ENCODE results near the gene UTP3.
"Not testable (repeated sequence)": the region's sequence is repeated elsewhere in the genome, so short reads cannot be mapped to it uniquely, and the experiment has no call there.

Gene UTP3

DNA sequence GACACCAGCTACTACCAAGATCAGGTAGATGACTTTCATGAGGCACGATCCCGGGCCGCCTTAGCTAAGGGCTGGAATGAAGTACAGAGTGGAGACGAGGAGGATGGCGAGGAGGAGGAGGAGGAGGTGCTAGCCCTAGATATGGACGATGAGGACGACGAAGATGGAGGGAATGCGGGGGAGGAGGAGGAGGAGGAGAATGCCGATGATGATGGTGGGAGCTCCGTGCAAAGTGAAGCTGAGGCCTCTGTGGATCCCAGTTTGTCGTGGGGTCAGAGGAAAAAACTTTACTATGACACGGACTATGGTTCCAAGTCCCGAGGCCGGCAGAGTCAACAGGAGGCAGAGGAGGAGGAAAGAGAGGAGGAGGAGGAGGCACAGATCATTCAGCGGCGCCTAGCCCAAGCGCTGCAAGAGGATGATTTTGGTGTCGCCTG is 481 bp downstream of the UTP3 start:
- DNase-seq, result no peak

DNA sequence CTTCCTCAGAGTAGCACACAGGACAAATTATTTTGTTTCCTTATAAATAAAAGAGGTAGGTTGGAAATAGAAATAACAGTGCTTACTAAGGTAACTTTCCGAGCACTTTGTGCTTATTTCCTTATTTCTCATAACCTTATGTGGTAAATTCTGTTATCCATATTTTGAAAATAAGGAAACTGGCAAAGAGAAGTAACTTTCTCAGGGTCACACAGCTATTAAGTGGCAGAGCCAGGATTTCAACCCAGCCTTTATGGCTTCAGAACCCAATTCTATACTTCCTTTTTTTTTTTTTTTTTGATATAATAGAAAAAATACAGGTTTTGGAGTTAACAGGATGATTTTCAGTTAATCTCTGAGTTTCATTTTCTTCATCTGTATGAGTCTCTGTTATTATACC is 3.3 kb downstream of the UTP3 start:
- DNase-seq, result no peak

DNA sequence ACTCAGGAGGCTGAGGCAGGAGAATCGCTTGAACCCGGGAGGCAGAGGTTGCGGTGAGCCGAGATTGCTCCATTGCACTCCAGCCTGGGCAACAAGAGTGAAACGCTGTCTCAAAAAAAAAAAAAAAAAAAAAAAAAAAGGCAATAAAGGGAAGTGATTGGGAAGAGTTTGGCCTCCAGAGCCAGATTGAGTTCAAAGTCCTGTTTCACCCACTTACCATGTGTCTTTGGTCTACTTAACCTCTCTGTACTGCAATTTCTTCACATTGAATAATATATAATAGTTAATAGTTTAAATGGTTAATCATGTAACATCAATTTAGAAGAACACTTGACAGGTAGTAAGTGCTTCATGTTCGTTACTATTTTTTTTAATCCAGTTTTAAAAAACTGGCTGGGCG is 6.3 kb downstream of the UTP3 start:
- DNase-seq, result not testable (repeated sequence)

DNA sequence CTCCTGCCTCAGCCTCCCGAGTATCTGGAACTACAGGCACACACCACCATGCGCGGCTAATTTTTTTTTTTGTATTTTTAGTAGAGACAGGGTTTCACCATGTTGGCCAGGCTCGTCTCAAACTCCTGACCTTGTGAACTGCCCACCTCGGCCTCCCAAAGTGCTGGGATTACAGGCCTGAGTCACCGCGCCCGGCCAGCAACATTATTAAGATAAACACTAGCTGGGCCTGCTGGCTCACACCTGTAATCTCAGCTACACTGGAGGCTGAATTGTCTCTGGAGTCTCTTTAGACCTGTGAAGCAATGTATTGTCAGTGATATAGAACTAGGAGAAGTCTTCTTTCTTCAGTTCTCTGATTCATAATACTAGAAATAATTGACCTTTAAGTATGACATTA is 10.1 kb downstream of the UTP3 start:
- not testable (repeated sequence) for DNase-seq

DNA sequence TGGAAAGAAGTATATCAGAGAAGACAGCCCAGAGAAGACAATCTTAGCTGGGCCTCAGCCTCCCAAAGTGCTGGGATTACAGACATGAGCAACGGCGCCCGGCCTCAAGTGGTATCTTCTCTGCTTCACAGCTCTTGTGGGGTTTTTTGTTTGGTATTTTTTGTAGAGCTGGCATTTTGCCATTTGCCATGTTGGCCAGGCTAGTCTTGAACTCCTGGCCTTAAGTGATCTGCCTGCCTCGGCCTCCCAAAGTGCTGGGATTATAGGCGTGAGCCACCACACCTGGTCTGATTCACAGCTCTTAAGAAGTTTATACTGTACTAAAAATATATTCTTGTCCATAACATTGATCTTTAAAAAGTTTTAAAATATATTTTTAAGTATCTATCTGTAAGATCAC is 12.4 kb downstream of the UTP3 start:
- DNase-seq, result no peak

DNA sequence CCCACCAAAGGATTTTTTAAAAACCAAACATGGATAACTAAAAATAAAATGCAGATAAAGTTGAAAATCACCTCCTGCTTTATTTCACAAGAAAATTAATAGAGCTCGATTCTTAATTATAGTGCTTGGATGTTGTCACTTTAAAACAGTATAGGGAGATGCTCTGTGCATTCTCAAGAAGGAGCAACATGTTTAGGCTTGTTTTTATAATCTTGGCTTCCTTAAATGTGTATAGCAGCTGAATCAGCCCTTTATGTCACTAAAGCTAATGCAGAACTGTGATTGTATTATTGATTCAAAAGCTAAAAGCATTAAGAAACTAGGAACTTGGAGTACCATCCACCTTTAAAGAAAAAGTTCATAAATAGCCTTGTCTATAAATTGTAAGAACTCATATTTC is 12.9 kb downstream of the UTP3 start:
- DNase-seq, result no peak

DNA sequence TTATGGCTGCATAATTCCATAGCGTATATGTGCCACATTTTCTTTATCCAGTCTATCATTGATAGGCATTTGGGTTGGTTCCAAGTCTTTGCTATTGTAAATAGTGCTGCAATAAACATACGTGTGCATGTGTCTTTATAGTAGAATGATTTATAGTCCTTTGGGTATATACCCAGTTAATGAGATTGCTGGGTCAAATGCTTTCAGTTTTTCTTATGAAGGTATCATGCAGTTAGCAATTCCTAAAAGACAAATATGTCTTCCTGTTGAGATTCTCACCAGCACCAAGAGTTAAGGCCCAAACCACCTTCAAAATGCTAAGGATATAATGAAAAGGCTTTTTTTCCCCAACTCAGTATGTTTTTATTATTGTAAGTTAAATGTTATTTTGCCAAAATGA is 14.3 kb downstream of the UTP3 start:
- not testable (repeated sequence) for DNase-seq

DNA sequence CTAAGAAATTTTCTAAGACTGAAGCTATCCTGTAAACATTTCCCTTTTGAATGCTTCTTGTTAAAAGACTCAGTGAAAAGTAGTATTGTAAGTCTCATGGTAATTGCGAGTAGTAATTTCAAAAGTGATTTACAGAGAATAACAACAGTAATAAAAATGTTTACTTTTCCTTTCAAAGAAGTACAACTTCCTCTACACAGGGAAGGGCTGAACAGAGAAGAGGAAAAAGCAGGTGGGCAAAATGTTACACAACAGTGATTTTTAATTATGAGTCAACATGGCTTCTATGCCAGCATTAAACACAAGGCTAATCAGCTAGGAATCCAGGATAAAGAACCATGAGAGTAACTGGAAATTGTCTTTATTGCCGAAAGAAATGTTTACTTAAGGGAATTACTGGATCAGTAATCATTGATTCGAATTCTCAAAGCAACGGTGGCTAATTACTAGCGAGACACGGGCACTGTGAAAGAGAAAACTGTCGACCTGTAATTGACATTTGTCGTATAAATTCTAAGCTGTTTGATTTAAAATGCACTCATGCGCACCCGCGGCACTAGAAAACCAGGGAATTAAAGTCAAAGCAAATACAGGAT is 15.4 kb downstream of the UTP3 start:
- no peak for DNase-seq

DNA sequence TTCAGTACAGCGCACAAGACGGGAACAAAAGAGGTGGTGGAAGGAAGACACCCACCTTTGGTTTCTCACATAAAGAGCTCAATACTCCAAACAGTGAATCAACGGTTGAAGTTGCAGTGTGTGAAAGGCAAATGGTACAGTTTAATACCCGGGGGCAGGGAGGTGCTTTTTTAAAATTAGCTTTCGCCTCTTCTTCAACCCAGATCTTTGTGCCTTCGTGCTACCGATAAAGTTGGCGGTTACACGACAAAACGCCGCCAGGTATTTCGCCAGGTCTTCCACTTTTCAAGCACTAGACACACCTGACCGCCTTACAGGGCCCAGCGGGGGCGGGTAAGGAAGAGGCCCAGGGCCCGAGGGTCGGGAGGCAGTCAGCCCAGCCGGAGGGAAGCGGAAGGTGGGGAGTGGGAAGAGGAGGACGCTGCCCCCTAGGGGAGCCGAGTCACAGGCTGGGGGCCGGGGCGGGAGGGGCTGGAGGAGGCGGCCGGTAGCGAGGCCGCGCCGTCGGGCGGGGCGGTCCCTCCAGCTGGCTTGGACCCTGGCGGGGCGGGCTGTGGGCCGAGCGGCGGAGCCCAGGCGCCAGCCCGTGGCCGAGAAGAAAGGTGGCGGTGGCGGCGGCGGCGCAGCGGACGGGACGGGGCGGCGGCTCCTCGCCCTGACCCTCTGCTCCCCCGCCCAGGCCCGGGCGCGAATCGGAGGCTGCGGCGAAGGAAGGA is 16.0 kb downstream of the UTP3 start:
- peak; percentile 42 for DNase-seq

DNA sequence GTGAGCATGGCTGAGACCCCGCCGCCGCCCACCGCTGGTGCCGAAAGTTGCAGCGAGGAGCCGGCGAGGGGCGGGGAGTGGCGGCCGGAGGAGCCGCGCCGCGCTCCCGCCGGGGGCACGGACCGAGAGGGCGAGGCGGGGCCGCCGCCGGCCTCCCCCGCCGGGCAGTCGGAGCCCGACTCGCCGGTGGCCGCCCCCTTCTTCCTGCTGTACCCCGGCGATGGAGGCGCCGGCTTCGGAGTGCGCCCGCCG is 16.5 kb downstream of the UTP3 start:
- DNase-seq, result no peak

DNA sequence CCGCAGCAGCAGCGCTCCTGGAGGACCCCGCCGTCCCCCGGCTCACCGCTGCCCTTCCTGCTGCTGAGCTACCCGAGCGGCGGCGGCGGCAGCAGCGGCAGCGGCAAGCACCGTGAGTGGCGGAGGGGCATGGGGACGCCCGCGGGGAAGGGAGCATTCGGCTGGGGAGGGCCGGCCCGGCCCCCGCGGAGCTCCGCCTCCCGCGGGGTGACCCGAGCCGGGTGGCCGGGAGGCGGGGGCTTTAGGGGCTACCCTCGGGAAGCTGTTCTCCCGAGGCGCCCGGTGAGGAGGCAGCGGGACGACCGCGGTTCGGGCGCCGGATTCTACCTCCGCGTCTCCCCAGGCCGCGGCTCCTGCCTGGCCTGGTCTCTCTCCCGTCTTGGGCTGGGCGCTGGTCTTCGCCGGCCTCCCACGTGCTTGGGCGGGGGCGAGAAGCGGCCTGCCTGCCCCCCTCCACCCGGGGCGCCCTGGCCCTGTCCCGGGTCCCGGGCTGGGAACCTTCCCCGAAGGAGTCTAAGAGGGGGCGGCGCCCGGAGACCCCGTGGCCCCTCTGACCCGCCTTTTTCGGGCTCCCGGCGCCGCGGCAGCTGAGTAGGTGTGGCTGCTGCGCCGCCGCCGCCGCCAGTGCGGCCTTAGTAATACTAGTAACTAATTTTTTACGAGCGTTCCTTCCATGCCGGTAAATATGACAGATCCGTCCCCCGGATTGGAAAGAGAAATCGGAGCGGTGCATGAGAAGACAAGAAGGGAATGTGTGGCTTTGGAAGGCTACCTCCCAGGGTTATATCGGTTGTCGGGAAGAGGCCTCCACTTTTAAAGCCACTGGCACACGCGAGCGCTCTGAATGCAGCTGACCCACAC is 17.1 kb downstream of the UTP3 start:
- DNase-seq, result peak; percentile 29

DNA sequence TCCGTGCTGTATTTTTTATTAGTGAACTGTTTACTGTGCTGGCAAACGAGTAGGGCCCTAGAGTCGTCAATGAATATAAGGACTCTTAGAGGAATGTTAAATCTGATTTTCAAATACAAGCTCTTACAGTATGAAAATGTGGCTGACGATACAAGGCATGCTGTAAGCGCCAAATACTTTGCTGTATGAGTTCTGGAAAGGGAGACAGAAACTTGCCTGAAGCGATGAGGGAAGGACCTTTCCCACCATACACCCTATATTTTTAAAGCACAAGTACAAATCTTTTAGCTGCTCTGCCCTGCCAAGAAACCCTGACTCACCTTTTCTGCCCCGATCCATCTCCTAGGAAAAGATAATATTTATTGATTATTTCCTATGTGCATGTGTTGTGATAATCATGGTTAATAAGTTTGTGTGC is 17.7 kb downstream of the UTP3 start:
- DNase-seq, result no peak

DNA sequence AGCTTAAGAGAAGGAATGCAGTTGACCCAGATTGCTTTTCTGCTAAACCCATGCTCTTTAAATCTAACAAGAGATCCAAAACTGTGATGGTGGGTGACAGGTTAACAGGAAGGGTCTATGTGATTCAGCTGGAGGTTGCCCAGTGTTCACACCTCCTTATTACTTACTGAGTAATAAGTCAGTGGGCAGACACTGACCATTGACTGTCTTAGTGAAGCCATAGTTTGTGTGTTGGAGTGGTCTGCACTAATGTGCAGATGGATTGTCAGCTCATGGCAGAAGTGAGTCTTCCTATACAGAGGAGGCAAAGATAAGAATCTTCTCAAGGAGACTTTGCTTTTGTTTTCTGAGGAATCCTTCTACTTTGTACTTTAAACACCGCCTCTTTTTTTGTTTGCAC is 18.2 kb downstream of the UTP3 start:
- no peak for DNase-seq

DNA sequence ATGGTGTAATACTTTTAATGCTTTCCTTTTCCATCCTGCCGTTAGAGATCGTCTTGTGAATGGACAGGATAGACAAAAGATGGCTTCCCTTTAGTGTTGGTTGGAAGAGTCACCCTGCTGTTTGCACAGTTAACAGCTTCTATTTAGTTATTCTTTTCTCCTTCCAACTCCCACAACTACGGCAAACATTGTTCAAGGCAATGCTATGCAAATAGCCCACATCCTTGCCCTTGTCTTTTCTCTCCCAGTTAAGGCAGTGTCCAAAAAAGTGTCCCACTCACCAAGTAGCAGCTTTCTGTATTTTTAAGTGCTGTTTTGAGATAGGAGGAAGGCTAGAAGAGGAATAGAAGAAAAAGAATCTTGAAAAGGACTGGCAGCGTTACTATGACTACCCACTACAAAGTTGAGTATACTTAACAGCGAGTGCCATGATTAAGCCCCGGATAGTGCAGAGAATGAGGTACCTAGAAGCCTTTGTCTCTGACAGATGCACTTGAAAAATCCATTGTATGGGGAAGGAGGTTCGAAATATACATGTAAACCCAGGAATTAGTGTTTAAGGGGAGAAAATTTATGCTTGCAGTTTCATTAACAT is 21.4 kb downstream of the UTP3 start:
- no peak for DNase-seq

DNA sequence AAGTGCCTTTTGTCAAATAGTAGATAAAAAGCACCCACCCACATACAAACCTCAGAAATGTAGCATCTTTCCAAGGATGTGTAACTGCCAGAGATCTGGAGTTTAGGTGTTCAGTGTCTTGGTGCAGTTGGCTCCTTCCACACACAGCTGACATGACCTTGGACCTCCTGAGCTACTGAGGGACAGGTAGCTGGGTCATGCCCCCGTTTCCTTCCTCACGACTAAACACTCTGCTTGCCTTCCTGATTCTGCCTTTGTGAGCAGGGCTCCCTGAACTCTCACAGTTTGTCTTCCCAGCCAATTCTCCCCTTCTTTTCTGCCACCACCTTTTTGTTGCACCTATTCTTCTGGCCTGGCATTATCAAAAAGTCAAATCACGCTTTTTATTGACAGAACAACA is 23.3 kb downstream of the UTP3 start:
- DNase-seq, result no peak

DNA sequence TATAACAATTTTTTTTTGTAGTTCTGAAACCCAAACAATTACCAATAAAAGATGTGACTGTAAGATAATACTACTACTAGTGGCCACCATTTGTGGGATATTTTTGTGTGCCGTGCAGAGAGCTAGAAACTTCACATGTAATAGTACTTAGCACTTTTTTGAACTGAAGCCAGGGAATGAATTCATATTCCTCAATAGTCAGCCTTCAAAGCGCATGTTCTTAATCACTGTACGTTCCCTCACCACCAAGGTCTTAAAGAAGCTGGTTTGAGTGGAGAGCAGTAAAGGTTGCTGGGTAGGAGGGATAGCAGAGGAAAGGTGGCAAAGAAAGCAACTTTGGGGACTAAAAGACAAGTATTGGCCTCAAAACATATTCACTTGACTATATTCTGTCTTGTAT is 23.8 kb downstream of the UTP3 start:
- no peak for DNase-seq

DNA sequence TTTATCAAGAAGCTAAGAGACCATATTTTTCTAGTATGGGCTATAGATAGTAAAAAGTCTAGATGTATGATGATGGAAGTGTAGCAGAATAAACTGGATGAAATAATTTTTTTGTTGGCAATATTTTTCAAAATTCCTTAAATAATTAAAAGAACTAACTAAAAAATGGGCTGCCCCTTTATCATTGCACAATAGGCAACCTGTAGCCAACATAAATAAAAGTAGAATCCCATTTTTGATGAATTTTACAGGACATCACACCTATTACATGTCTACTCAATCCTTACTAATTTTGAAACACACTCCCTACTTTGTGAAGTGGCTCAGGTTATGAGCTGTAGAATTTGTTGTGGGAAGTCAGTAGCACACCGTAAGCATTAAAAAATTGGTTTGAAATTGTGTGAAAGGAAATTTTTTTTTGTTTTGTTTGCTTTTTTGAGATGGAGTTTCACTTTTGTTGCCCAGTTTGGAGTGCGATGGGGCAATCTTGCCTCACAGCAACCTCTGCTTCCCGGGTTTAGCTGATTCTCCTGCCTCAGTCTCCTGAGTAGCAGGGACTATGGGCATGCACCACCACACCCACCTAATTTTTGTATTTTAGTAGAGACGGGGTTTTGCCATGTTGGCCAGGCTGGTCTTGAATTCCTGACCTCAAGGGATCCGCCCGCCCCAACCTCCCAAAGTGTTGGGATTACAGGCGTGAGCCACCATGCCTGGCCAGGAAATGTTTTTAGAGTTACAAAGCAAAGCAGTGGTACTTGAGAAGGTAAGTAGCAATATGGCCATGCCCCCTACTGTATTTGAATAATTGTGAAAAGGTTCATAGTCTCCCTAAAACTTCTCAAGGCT is 24.5 kb downstream of the UTP3 start:
- no peak for DNase-seq

DNA sequence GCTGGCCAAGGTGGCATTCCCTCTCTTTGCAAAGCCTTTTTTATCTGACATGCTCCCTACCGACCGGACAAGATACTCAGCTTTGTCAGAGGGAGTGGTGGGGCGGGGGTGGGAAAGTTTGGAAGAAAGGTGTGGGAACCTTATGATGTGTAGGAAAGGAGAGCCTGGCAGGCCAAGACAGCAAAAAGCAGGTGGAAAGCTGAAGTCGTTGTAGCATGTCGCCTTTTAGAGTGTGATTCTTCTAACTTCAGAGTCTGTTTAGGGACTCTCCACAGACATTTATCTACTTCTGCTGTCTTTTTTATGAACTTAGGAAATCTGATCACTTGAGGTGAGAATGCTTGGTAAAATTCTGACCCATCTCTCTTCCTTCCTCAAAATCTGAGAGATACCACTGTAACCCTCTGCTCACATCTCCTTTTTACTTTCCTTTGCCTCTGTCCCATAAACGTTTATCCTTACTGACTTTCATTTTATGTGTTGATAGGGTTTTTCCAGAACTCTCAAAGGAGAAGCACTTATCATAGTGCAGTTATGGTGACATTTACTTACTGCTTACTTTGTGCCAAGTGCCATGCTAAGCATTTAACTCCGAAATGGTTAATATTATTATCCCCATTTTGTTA is 25.2 kb downstream of the UTP3 start:
- no peak for DNase-seq

DNA sequence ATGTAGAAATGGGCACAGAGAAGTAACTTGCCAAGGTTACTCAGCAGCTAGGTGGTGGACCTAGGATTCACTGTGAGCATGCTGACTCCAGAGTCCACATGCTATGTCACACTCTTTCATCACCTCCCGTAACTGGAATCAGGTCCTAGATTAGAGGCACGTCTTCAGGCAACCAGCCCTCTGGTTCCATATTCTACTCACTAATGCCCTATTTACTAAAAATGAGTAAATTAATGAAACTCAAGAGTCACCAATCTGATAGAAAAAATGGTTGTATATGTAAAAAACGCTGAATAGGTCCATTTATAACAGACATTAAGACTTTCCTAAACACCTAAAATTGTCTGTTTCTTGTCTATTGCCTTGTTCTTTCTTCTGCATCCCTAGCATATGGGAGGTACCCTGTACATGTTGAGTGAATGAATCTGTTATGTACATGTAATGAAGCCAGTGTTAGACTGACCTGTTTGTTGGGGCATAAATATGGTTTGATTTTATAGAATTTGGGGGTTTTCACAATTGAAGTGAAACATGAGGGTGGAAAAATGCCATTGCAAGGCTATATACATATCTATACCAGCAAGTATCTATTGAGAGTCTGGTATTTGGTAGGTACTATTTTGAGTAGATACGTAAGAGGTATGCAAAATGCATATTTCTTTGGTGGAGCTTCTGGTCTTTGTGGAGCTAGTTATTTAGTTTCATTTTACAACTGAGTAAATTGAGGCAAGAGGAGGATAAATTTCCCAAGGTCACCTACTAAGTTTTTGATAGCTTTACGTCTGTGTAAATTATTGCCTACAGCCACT is 26.0 kb downstream of the UTP3 start:
- DNase-seq, result no peak

DNA sequence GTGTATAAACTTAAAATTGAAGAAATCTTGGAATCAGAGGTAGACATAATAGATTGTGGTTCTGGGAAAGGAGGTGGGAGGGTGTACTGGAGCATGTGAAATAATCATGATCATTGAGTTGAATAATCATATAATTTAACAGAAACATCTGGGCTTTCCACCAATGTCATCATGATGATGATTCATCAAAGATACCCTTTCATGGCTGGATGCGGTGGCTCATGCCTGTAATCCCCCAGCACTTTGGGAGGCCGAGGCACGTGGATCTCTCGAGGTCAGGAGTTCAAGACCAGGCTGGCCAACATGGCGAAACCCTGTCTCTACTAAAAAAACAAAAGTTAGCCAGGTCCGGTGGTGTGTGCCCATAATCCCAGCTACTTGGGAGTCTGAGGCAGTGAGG is 26.8 kb downstream of the UTP3 start:
- DNase-seq, result no peak

DNA sequence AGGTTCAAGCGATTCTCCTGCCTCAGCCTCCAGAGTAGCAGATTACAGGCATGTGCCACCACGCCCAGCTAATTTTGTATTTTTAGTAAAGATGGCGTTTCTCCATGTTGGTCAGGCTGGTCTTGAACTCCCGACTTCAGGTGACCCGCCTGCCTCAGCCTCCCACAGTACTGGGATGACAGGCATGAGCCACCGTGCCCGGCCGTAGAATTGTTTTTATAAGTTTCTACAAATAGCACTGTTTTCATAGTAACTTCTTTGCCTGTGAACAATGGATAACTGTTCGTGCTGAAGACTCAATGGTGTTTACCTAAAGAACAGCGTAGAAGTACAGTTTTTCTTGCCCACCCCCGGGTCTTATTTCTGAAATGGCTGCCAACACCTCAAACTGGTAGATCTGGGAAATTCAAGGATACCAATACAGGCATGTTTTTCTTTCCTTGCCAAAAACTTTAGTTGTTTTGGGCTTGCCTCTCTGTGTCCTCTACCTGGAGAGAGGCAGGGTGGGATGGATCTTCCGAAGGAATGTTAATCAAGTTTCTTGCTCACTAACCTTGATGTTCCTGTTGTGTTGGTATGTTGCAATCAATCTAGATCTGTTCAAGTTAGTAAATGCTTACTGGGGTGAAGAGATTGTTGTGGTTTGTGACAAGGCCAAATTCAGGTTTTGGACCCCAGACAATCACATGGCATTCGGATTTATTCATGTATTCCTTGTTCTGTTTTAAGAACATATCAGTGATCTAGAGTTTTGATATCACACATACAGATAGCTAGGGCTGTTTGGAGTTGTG is 30.7 kb downstream of the UTP3 start:
- no peak for DNase-seq

Data from NCI-H1048 (cell line).